ENCODE data around the gene SEC61A1.

DNA sequence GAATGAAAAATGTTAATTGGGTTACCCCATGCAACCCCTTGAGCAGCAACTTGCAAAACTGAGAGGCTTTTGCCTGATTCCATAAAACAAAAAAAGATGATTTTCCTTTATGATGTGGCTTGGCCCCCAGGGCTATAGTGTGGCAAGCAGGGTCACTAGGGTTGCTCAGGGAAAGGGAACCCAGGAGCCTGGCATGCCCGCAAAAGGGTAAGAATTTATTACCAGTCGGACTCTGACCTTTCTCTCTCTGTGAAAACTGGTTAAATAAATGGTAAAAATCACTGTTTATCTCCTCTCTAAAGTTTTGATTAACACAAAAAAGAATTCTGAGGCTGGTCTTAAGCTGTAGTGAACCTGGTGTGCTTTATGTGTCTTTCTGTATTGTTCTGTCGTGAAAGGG is 37.7 kb upstream of the SEC61A1 start:
- TF ChIP-seq, protein P1, sequence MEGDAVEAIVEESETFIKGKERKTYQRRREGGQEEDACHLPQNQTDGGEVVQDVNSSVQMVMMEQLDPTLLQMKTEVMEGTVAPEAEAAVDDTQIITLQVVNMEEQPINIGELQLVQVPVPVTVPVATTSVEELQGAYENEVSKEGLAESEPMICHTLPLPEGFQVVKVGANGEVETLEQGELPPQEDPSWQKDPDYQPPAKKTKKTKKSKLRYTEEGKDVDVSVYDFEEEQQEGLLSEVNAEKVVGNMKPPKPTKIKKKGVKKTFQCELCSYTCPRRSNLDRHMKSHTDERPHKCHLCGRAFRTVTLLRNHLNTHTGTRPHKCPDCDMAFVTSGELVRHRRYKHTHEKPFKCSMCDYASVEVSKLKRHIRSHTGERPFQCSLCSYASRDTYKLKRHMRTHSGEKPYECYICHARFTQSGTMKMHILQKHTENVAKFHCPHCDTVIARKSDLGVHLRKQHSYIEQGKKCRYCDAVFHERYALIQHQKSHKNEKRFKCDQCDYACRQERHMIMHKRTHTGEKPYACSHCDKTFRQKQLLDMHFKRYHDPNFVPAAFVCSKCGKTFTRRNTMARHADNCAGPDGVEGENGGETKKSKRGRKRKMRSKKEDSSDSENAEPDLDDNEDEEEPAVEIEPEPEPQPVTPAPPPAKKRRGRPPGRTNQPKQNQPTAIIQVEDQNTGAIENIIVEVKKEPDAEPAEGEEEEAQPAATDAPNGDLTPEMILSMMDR (IDR thresholded peaks at IDR 0.05) = no peak
- TF ChIP-seq POLR2A (IDR thresholded peaks at IDR 0.05) = no peak

Data from ovary (tissue), 3 donors.